Measurements from ENCODE around the gene TIMM13. TPM values are rescaled to one million over a fixed set of nuclear protein-coding genes. Genes with fewer than 3 reads are reported as not detected.

The TIMM13 gene
- total RNA-seq, 2 experiments from 2014 or later = 46.5 to 48.5 TPM

DNA sequence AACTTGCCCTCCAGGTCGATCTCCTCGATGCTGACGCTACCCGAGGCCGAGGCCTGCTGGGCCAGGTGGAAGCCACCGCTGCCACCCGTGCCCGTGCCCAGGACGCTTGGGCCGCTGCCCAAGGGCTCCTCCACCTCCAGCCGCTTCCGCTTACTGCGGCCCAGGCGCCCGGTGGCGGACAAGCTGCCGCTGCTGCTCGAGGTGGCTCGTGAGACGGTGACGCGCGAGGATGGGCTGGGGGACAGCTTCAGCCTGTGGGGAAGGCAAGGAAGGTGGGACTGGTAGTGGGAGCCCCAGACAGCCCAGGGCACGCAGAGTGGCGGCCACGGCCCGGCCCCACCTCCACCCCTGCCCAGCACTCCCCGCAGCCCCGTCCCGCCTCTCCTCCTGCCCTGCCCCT is 6.5 kb upstream of the TIMM13 start:
- POLR2A ChIA-PET = interaction anchor here (1.0 kb wide), 1 partner anchor 23 kb away, joined by 3 read pairs; the partner anchor contains the start of gene LMNB2
- H3K4me1 Mint-ChIP-seq = no peaks in the 10 kb centered on the region
- H3K27me3 Mint-ChIP-seq = no peaks in the 10 kb centered on the region
- ATAC-seq (ENCODE audit: low read depth) (no peak), DNase-seq (no peak)
- no peak overlapping the region for H3K27ac Mint-ChIP-seq
- no peak overlapping the region for H3K4me3 Mint-ChIP-seq
- no peaks in the 10 kb centered on the region for H3K9me3 Mint-ChIP-seq
- H3K36me3 Mint-ChIP-seq = peaks cover 7% of the 10 kb centered on the region

DNA sequence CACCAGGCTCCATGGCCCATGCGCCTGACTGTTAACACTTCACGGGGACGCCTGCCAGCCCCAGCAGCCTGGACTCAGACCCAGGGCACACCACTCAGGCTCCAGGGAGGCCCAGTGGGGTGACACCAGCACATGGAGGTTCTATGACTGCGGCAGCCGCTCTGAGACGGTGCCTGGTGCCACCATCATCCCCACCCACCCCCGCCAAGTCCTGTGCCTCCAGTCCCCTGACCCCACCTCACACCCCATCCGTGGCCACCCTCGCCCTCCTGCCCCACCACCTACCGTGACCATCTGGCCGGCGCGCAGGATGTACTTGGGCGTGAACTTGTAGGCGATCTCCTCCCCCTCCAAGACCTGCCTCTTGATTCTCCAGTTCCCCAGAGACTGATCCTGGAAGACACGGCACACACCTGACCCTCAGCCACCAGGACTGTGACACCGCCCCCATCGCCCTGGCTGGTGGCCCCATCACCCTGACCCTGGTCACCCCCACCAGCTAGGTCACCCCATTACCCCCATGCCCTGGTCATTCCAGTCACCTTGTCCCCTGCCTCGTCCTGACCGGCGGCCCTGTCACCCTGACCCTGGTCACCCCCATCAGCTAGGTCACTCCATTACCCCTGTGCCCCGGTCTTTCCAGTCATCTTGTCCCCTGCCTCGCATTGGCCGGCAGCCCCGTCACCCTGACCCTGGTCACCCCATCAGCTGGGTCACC is 4.9 kb upstream of the TIMM13 start:
- ATAC-seq (ENCODE audit: low read depth) = no peak
- H3K36me3 Mint-ChIP-seq = peaks cover 9% of the 10 kb centered on the region
- POLR2A ChIA-PET = no interaction called here
- H3K9me3 Mint-ChIP-seq = no peaks in the 10 kb centered on the region
- no peak overlapping the region for H3K27ac Mint-ChIP-seq
- H3K4me3 Mint-ChIP-seq = no peak overlapping the region
- H3K27me3 Mint-ChIP-seq = no peaks in the 10 kb centered on the region
- H3K4me1 Mint-ChIP-seq = peaks cover 2% of the 10 kb centered on the region
- no peak for DNase-seq

DNA sequence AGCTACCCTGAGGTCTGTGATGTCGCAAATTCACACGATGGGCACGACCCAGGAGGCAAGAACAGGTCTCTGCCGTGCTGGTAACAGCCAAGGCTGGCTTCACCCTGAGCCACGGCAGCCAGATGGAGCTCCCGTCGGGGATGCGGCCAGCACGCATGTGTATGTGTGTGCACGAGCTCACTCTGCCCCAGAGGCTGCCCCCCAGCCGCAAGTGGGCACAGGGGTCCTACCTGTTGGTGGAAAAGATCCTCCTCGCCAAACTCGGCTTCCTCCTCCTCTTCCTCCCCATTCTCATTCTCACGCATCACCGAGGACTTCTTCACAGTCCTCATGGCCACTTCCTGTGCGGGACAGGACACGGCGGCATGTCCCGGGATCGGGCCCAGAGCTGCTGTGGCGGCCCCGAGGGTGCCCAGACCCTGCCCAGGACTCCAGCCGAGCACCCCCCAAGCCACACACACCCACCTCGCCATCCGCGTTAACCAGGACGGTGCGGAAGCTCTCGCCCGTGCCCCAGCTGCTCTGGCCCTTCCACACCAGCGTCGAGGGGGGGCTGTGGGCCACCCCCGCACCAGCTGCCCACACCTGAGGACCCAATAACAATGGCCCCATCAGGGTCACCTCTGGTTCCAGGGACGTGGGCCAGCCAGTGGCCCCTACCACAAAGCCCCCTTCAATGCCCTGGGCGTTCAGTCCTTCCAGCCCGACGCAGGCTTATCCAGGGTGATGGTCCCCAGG is 4.1 kb upstream of the TIMM13 start:
- Mint-ChIP-seq H3K27me3 (no peaks in the 10 kb centered on the region), H3K4me3 (no peak overlapping the region), H3K9me3 (no peaks in the 10 kb centered on the region), H3K36me3 (peaks cover 9% of the 10 kb centered on the region), H3K4me1 (peaks cover 2% of the 10 kb centered on the region), H3K27ac (no peak overlapping the region)
- DNase-seq (no peak), ATAC-seq (ENCODE audit: low read depth) (no peak)
- POLR2A ChIA-PET = no interaction called here

- peaks cover 9% of the 10 kb centered on the region for H3K36me3 Mint-ChIP-seq
- no peaks in the 10 kb centered on the region for H3K27me3 Mint-ChIP-seq
- H3K4me3 Mint-ChIP-seq = no peak overlapping the region
- POLR2A ChIA-PET = no interaction called here
- no peak overlapping the region for H3K27ac Mint-ChIP-seq
- DNase-seq (no peak), ATAC-seq (ENCODE audit: low read depth) (no peak)
- no peaks in the 10 kb centered on the region for H3K9me3 Mint-ChIP-seq
- peaks cover 7% of the 10 kb centered on the region for H3K4me1 Mint-ChIP-seq
Observed at GRCh38 chr19:2429917-2430535, 2.6 kb upstream of the TIMM13 start.

GRCh38 chr19:2428756-2429711 is 1.6 kb upstream of the TIMM13 start:
- H3K27ac Mint-ChIP-seq = peak overlapping the region; percentile 30
- peaks cover 9% of the 10 kb centered on the region for H3K36me3 Mint-ChIP-seq
- no peaks in the 10 kb centered on the region for H3K27me3 Mint-ChIP-seq
- DNase-seq = no peak
- no peak for ATAC-seq (ENCODE audit: low read depth)
- POLR2A ChIA-PET = interaction anchor here (1.0 to 1.9 kb wide), 3 partner anchors 47 to 170 kb away, joined by 3 to 13 read pairs (median 5); partner anchors contain the start of gene GADD45B
- no peak overlapping the region for H3K4me3 Mint-ChIP-seq
- H3K9me3 Mint-ChIP-seq = no peaks in the 10 kb centered on the region
- H3K4me1 Mint-ChIP-seq = peaks cover 7% of the 10 kb centered on the region

DNA sequence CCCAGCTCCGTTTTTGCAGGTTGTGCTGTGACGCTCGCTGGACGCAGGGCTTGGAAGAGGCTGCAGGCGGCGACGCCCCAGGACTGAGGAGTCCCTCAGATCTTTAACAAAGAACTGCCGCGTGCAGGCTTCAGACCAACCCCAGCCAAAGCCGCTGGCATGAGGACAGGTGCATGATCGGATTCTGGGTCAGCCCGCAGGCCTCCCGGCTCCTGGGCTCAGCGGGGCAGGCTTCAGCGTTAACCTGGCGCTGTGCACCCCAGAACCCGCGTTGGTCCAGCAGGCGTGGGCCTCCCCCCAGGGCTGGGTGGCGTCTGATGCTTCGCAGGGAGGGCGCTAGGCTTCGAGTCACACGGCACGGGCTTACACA is 920 bp upstream of the TIMM13 start:
- H3K4me1 Mint-ChIP-seq = peaks cover 7% of the 10 kb centered on the region
- DNase-seq (no peak), ATAC-seq (ENCODE audit: low read depth) (no peak)
- peak overlapping the region; percentile 94 for H3K4me3 Mint-ChIP-seq
- H3K27ac Mint-ChIP-seq = peak overlapping the region; percentile 90
- no peaks in the 10 kb centered on the region for H3K9me3 Mint-ChIP-seq
- H3K36me3 Mint-ChIP-seq = peaks cover 9% of the 10 kb centered on the region
- POLR2A ChIA-PET = interaction anchor here (0.6 to 1.9 kb wide), 15 partner anchors 8 to 357 kb away, joined by 3 to 13 read pairs (median 4); partner anchors contain the start of genes GADD45B, LMNB2, PLEKHJ1 and THOP1
- no peaks in the 10 kb centered on the region for H3K27me3 Mint-ChIP-seq

DNA sequence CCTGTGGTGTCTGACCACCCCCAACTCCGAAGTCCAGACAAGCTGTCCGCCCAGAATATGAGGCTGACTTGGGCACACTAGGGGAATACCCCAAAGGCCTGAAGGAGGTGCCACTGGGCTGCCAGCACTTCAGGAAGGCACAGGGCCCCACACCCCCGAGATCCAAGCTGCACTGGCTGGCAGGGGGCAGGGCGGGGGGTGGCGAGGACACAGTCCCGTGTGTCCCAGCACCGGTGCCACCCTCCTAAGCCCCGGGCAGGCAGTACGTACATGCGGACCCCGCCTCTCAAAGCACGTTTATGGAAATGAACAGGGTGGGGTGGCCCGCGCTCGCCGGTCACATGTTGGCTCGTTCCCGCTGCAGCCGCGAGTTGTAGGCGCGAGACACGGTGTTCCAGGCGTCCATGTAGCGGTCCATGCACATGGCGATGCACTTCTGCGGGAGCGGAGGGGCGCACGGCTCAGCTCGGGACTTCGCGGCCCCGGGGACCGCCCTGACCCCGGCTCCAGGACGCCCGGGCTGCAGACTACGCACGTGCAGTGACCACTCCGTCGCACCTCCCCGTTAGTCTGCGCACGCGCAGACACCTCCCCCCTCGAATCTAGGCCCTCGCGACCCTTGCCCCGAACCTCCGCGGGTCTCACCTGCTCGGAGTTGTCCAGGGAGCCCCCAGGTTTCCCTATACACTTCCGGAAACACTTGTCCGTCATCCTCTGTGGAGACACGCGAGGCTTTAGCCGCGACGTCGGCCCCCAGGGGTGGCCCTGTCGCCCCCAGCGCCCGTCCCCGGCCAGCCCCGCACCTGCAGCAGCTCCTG is 566 bp downstream of the TIMM13 start:
- Mint-ChIP-seq H3K27me3 (no peaks in the 10 kb centered on the region), H3K27ac (peak overlapping the region; percentile 90), H3K4me3 (peak overlapping the region; percentile 94), H3K4me1 (peaks cover 7% of the 10 kb centered on the region), H3K9me3 (no peaks in the 10 kb centered on the region), H3K36me3 (peaks cover 5% of the 10 kb centered on the region)
- ATAC-seq (ENCODE audit: low read depth) = peak; percentile 12
- DNase-seq = peak; percentile 52
- POLR2A ChIA-PET = interaction anchor here (0.6 to 1.9 kb wide), 10 partner anchors 10 to 332 kb away, joined by 3 to 13 read pairs (median 4); partner anchors contain the start of genes GADD45B and PLEKHJ1

- H3K36me3 Mint-ChIP-seq = peaks cover 4% of the 10 kb centered on the region
- ATAC-seq (ENCODE audit: low read depth) (no peak), DNase-seq (no peak)
- no peaks in the 10 kb centered on the region for H3K27me3 Mint-ChIP-seq
- POLR2A ChIA-PET = no interaction called here
- H3K4me1 Mint-ChIP-seq = peaks cover 7% of the 10 kb centered on the region
- no peaks in the 10 kb centered on the region for H3K9me3 Mint-ChIP-seq
- H3K4me3 Mint-ChIP-seq = peak overlapping the region; percentile 94
- H3K27ac Mint-ChIP-seq = peak overlapping the region; percentile 71
Observed at GRCh38 chr19:2425622-2426581, 1.5 kb downstream of the TIMM13 start.

- Mint-ChIP-seq H3K4me1 (peaks cover 7% of the 10 kb centered on the region), H3K4me3 (no peak overlapping the region), H3K36me3 (peaks cover 5% of the 10 kb centered on the region), H3K27ac (no peak overlapping the region), H3K9me3 (no peaks in the 10 kb centered on the region), H3K27me3 (no peaks in the 10 kb centered on the region)
- DNase-seq (no peak), ATAC-seq (ENCODE audit: low read depth) (no peak)
- POLR2A ChIA-PET = no interaction called here
Observed at GRCh38 chr19:2424686-2425621, 2.4 kb downstream of the TIMM13 start.

DNA sequence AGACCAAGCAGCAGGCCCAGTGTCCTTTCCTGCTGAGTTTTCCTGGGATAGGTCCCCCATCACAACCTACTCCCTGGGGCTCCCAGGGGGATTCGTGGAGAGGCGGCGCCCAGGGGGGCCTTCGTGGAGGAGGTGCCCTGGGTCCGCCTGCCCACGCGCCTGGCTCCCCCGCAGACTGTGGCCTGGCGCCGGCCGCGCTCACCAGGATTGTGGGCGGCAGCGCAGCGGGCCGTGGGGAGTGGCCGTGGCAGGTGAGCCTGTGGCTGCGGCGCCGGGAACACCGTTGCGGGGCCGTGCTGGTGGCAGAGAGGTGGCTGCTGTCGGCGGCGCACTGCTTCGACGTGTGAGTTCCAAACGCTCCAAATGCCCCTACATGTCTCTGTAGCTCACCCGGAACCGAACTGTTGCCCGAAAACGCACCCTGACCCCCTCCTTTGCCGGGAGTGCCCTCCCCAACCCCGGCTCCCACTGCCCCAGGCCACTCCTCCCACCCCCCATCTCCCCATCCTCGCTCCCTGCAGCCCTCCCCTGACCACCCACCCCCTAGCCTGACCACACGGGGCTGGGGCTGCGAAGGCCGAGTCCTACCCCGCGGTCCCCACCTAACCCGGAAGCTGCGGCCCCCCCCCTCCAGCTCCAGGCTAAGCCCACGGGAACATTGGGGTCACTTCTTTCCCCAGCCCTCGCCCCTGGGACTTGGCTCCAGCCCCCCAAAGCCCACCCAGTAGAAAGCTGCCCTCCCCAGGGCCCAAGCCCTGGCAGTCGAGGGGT is 3.3 kb downstream of the TIMM13 start:
- H3K27me3 Mint-ChIP-seq = no peaks in the 10 kb centered on the region
- POLR2A ChIA-PET = interaction anchor here (1.7 kb wide), 1 partner anchor 197 kb away, joined by 5 read pairs; no protein-coding TSS in a partner anchor
- no peak for DNase-seq
- no peak overlapping the region for H3K4me3 Mint-ChIP-seq
- H3K36me3 Mint-ChIP-seq = peaks cover 5% of the 10 kb centered on the region
- no peak for ATAC-seq (ENCODE audit: low read depth)
- H3K4me1 Mint-ChIP-seq = peaks cover 7% of the 10 kb centered on the region
- no peaks in the 10 kb centered on the region for H3K9me3 Mint-ChIP-seq
- H3K27ac Mint-ChIP-seq = no peak overlapping the region

Data from activated naive CD8-positive, alpha-beta T cell treated with anti-CD3 and anti-CD28 coated beads, Interleukin-2, amount 10 ng/mL, durations not matched to agents 7 days and 5 days (primary cell).